GM21360 (cell line): ENCODE measurements around the gene NXN.
A peak's percentile ranks its signal among the peaks of the same experiment; 100 is the strongest.
"Not testable (repeated sequence)": the region's sequence is repeated elsewhere in the genome, so short reads cannot be mapped to it uniquely, and the experiment has no call there.

Experiments used
- ATAC-seq: cut with Tn5 transposase; IDR thresholded peaks from one replicate; pipeline ENCODE4 v1.9.1; 2021; ENCODE audit warnings: mild to moderate bottlenecking, moderate library complexity; ENCODE audit not compliant: unreplicated experiment

NXN gene

DNA sequence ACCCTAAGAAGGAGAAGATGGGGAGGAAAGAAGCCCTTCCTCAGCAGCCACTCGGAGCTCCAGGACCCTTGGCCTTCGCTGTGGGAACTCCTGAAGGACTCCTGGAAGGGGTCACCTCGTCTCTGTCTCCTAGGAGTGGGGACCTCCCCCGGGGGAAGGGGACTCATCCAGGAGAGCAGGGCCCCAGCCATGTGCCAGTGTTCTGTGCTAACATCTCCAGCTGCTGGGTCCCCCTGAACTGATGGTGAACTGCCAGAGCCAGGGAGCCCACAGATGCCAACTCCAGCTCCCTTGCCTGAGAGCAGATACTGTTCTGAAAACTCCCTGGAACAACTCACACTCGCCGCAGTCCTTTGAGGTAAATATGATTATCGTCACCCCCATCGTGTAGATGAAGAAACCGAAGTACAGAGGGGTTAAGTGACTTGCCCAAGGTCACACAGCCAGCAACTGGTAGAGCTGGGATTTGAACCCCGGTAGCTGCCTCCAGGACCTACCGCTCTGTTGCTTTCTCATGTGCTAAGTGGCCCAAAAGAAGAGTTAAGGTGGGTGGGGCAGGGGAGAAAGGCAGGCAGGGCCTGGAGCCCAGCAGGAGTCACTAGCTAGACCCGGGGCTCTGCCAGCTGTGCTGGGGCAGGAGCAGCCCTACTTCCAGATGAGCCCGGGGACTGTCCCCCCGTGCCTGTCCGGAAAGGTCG, 27.9 kb upstream of the NXN start:
- no peak for ATAC-seq

DNA sequence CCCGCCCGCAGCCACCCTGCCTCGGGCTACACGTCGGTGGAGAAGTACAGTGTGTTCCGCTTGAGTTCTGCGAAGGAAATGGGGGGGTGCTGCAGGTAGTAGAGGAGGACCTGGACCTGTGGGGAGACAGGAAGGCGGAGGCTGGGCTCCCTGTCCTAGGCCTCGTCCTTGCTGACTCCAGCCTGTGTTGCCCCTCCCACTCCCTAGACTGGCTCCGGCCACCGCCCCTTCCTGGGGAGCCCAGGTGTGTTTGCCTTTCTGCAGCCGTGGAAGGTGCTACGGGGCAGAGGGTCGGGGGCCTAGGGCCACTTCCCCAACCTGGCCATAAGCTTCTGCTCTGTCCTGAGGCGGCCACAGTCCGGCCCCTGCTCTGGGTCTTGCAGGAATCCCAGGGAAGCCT, 26.5 kb upstream of the NXN start:
- ATAC-seq, result no peak

DNA sequence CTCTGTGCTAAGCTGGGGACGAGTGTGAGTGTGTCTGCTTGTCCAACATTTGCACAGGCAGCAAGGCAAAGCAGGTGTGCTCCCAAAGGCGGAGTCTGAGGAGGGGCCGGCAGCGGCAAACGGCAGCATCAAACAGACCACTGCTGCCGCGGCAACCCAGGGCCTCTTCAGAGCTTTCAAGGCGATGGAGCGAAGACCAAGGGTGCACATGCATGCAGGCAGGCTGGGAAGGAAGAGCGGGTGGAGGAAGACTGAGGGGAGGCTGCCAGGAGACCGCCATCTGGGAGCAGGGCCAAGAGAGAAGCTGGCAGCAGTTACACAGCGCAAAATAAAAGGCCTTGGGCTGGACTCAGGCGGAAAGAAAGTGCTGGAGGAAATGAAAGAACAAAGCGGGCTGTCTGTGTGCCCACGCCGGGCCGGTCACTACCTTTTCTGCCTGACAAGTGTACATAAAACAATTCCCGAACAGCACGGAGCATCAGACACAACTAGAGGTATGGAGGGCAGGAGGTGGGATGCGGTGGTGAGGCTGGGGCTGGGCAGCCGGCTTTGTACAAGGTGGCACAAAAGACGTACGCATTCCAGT, 25.9 kb upstream of the NXN start:
- no peak for ATAC-seq

DNA sequence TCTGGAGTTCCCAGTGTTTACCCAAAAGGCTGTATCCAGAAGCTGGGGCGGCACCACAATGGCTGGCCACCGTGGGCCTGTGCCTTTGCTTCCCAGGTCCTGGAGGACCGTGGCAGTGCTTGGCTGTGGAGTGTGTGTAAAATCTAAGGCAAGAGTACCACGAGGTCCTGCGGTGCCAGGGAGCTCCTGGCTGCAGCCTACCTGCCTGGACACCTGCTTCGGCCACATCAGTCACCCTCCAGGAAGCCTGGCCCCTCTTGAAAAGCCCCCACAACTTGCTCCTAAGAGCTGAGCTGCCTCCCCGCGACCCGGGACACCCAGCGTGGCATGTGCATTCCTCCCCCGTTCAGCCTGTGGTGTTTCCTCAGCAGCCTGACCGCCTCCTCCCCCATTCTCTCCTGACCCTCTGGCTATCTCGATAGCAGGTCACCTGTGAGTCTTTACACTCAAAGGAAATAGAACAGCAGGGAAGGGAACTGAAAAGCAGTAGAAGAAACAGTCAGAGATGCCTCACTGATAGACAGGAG, 25.3 kb upstream of the NXN start:
- no peak for ATAC-seq

DNA sequence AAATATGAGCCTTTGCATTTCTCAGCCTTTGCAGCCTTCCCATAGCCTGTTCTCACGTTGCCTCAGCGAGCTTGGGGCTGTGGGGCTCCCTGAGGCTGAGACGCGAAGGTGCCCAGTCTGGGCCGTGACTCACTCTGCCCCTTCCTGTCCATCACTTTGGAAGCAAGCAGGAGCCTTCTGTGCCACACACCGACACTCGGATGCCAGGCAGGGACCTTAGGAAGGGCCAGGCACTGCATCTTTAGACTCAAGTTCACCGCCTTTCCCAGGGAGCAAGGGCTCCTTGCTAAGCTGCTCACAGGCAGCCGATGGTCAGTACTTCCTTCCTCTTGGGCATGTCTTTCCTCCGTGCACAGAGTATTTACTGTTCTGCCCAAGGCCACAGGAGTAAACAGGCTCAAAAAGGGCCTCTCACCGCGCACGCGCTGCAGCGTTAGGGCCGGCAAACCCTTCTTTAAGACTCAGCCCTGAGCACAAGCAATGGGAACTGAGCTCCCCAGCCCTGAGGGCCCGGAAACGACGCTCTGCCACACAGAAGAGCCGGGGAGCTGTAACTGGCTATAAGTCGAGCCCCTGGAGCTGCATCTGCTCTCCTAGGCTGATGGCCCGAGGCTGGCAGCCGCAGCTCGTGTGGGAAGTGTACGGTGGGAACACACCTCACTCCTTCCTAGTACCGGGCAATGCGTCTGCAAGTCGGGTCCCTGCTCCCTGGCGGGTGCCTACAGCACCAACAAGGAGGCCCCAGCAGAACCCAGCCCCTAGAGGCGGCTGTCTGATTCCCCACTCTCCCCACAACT, 24.6 kb upstream of the NXN start:
- ATAC-seq, result no peak

DNA sequence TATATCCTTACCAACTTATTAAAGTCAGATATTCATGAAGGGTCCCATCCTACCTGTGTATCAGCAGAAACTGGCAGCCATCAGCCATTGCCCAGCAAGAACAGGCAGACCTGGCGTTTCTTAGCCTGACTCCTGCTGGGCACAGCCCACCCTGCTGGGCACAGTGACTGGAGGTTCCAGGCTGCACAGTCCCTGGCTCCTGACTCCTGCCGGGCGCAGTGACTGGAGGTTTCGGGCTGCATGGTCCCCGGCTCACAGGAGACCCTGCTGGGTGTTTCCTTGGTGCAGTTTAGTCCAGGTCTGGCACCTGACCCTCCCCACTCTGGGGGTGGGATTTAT, 24.0 kb upstream of the NXN start:
- no peak for ATAC-seq

DNA sequence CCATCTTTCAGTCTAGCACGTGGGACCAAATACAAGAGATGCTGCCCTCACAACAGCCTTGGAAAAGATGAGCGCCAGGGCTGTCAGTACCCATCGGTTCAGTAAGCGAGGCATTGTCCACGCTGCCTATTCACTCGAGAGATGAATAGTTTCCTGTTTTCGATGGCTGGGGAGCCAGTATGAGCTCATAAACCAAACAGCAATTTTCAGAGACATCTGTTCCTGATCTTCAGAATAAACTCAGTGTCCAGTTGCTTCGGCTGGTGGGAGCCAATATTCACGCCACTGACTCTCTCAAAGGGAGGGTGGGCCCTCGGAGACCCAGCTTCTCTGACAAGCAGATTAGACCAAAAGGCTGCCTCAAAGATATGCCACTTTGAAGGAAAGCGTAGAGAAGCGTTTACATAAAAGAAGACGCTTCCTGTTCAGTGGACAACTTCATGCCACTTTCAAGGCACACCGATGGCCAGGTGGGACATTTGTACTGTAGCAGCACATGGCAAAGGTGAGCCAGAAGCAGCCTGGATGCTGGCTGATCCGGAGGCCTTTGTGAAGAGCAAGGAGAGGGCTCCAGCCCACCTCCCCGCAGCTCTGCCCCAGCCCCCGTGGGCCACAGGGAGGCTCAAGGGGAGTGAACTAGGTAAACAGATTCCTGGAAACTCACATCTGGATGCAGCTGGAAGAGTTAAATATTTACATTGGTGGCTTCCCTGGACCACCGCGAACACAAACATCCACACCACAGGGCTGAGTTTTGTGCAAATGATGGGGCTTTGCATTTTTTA, 23.4 kb upstream of the NXN start:
- ATAC-seq, result no peak

DNA sequence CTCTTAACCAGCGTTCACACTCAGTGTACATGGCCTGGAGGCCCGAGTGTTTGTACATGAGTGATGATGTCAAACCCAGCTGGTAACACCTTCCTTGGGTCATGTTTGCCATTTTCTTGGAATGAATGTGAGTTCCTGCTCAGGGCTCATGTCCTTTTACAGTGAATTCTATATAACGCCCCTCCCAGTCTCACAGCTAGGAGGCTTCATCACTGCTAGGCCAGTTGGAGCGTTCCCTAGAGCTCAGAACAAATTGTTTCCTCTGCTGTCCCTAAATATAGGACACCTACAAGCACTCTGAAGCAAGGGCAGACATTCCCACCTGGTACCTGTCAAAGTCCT, 22.8 kb upstream of the NXN start:
- no peak for ATAC-seq

DNA sequence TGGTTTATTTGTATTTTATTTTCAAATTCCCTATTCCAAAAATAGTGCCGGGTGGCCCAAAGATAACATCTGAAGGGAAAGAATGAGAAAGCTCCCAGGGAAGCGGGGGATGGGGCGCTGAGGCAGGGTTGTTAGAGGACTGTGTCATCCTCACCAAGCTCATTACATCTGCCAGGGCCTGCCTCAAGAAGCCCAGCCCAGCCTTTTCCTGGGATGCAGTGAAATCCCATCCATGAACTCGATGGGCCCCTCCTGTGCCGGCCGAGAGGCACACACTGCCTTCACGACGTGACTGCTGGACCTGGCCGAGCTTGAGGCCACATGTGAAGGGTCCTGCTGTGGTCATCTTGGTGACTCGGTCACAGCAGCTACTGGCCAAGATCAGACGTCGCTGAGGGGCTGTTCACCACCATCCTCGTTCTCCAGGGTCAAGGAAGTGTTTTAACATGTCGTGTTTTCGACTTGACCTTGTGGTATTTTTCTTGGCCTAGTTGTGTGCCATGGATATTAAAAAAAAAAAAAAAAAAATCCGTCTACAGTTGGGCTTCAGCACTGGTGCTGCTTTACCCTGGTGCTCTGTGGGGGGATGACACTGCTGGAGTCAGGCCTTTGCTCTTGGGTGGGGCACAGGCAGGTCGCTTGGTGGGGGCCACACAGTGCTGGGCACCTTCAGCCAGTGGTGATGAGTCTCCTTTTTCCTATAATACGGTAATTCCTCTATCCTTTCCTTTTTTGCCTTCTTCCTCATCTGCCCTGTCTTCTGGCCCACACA, 22.2 kb upstream of the NXN start:
- ATAC-seq, result no peak

DNA sequence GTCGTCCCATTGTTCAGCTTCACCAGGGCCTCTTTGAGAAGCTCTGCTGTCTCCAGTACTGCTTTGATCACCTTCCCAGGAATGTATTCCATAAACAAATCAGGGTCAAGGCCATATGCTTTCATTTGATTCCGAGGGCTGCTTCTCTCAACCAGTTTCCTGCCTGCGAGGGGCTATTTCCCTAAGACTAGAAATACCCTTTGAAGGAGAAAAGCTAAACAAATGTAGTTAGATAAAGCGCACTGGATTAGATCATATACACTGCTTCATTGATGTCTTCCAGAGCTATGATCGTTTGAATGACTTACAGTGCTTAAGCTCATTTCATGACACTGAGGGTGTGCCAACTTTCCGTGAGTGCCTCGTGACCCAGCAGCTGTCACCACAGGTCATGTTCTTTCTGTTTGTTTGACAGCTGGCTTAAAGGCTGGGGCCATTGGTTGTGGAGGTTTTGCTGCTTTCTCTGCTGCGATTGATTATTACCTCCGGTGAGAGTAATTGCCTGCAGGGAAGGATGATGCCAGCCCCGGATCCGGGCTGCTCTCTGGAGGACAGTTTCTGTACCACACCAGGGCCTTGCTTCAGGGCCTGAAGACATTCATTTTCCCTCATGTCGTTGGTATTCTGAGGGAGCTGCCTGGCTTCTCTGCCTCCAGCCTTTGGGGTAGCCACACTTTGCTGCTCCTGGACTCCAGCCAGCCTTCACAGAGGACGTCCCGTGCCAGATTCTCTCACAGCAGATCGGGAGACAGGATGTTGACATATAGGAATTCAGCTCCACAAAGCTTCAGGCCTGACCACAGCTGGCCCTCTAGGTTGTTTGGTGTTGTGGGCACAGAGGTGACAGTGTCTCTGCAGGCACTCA, 21.3 kb upstream of the NXN start:
- no peak for ATAC-seq

DNA sequence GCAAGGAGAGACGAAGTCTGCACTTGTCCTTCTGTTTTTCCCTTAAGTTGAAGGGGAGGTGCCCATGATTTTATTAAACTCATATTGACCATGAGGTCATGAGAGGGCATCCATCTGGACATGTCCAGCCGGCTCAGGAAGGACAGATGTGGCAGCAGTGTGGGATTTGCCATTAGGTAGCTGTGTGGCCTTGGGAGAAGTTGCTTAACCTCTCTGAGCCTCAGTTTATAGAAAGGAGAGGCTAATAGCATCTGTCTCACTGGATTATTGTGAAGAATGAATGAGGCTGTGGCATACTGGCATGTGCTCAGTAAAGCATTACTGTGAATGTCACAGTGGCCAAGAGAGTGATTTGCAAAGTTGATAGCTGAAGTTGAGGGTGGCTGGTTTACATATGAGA, 18.5 kb upstream of the NXN start:
- no peak for ATAC-seq

DNA sequence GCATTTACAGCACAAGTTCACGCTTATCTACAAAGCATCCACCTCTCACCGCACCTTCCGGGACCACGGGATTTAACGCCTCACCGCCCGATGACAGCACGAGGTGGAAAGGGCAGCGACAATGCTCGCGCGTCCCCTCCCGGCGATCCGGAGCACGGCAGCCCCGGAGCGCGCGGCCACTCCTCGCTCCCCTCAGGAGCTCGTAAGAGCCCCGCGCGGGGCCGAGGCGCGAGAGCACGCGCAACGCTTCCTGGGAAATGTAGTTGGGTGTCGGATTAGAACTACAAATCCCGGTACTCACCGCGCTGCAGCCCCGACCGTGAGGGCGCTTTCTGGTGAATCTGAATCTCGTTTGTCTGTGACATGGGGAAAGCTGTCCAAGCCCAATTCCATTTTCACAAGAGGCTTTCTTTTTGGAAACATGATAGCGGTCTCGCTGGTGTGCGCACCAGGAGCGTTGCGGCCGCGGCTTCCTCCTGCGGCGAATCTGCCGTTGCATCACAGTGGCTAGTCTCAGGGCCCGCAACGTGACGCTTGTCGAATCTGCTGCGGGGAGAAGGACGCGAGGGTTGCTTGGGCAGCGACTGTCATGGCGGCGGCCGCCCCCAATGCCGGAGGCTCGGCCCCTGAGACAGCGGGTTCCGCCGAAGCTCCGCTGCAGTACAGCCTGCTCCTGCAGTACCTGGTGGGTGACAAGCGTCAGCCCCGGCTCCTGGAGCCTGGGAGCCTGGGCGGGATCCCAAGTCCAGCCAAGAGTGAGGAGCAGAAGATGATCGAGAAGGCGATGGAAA, 17.2 kb upstream of the NXN start, which contains the start of gene TIMM22:
TIMM22 (plus strand) TSS at position 576 of the 791 bp plus-strand sequence; CDS start at position 590, 14 bp downstream.
- peak; percentile 83 for ATAC-seq

DNA sequence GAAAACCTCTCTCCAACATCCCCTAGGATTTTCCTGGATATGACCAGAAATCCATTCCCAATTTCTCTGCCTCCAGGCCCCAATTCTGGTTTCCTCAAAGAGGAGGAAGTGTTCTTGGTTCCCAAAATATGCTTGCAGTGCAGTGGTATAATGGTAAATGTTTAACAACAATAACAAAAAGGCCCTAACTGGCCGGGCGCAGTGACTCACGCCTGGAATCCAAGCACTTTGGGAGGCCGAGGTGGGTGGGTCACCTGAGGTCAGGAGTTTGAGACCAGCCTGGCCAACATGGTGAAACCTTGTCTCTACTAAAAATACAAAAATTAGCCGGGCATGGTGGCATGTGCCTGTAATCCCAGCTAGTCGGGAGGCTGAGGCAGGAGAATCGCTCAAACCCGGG, 15.7 kb upstream of the NXN start:
- not testable (repeated sequence) for ATAC-seq

DNA sequence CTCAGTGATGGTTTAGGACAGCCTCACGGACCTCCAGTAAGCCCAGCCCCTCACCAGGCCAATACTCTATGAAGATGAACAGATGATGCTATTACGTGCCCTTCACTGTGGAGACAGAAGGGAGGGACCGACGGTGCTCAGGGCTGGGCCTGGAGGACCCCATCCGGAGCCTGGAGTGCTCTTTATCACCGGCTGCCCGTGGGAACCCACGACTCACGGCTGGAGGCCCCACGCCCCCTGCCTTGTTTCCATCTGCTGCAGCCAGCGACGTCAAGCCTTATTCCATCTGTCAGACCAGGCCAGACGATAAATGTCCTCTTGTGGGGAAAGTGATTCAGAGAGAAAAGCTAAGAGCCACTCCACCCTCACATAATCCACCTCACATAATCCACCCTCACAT, 13.4 kb upstream of the NXN start:
- ATAC-seq, result no peak

DNA sequence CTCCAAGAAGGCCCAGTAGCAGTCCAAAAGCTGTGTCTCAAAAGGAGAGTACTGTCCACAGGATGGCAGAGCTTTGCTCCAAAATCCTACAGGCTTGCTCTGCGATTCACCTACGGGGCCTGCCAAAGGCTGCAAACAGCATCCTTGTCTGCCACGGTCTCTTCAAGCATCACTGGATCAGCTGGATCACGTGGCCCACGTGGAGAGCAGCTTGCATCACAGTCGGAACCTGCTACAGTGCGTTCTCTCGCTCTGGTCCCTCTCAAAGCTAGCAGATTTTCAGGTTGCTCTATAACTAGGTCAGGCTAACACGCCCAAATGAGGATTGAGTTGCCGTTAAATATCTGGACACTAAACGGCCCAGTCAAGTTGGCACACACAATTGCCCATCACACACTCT, 9.0 kb upstream of the NXN start:
- ATAC-seq, result no peak

DNA sequence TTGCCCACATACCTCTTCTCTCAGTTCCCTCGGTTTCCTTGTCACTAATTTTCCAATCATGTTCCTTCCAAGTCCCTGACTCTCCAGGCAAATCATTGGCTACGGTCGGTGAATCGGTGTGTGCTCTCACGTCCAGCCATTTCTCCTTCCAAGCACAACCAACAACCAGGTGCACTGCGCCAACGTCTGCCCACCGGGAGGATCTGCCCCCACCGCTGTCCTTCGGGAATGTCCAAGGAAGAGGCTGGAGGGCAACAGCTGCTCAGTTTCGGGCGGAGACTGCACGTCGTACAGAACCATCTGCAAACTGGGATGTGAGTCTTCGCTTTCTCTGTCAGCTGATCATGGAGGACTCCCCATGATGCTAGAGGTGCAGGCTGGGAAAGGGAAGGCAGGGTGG, 8.4 kb upstream of the NXN start:
- ATAC-seq, result no peak

DNA sequence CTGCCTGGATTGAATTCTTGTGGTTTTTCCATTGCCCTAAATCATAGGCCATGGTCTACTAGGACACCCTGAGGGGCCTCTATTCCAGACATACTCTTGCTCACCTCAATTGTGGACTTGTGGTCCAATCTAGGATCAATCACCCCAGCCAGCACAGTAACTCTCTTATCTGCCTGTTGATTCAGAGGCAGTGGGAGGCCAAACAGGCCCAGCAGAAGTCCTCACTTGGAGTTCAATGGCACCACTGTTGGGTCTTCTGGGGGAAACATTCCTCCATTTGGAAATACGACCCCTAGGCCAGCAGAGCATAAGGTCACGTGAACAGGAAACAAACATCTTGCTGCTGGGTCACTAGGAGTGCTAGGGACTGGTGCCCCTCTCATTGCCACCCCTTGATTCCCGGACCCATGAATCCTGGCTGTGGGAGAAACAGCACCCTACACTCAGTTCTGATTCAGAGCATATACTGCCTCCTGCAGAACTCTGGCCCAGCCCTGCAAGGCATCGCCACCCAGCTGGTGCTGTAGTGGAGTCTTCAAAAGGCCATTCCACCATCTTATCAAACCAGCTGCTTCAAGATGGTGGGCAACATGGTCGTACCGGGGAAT, 6.8 kb upstream of the NXN start:
- ATAC-seq, result no peak

DNA sequence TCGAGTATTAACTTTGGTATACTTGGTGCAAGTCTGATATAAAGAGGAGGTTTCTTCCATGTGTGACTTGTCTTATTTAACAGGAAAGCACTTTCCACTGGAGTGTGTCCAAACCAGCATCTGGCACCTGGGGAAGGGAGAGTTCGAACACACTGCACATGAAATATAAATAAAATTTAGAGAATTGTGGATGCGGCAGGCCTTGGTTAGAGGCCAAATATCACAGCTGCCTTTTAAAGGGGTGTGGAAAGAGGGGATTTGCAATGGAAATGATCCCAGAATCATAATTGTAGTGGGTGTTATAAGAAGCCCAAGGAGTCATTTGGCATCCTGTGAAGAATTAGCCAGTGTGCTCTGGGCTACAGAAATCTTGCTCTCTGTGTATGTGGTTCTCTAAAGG, 4.3 kb upstream of the NXN start:
- no peak for ATAC-seq

DNA sequence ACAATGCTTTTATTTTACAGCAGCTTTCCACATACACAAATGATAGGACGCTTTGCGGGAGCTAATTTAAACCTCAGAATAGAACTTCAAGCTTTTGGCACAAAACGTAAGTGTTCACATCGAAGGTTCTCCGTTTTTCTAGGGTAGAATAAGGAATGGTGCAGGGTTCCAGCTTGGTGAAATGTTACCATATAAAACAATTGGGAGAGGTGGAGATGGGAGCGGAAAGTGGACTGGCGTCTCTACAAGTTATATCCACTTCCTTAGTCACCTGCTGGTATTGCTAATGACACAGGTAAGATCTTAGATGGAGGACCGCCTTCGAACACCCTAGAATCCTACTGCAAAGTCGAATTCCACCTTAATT, 1.7 kb upstream of the NXN start:
- no peak for ATAC-seq
